Activated naive CD8-positive, alpha-beta T cell treated with anti-CD3 and anti-CD28 coated beads, Interleukin-2, amount 50 U/mL, for 24 hours (primary cell): ENCODE measurements around the gene CAMSAP3.
A peak's percentile ranks its signal among the peaks of the same experiment; 100 is the strongest.

Source experiments
- ATAC-seq: fragments of 150-1000 bp; cut with Tn5 transposase; one replicate; pipeline ENCODE4 v1.10.0; 2021
- DNase-seq: peaks from one replicate; pipeline ENCODE4 v3.0.0; 2021
- H3K27ac Mint-ChIP-seq: one replicate; pipeline ENCODE4 v1.8.0; 2021; ENCODE audit warnings: mild to moderate bottlenecking, mixed read lengths
- H3K27me3 Mint-ChIP-seq: one replicate; pipeline ENCODE4 v1.8.0; 2021; ENCODE audit warnings: mixed read lengths
- H3K36me3 Mint-ChIP-seq: one replicate; pipeline ENCODE4 v1.8.0; 2021; ENCODE audit warnings: low read depth, mixed read lengths
- H3K4me1 Mint-ChIP-seq: one replicate; pipeline ENCODE4 v1.8.0; 2021; ENCODE audit warnings: mixed read lengths
- H3K4me3 Mint-ChIP-seq: one replicate; pipeline ENCODE4 v1.8.0; 2021; ENCODE audit warnings: mild to moderate bottlenecking, moderate library complexity, mixed read lengths
- H3K9me3 Mint-ChIP-seq: one replicate; pipeline ENCODE4 v1.8.0; 2021; ENCODE audit warnings: mixed read lengths

The CAMSAP3 gene

DNA sequence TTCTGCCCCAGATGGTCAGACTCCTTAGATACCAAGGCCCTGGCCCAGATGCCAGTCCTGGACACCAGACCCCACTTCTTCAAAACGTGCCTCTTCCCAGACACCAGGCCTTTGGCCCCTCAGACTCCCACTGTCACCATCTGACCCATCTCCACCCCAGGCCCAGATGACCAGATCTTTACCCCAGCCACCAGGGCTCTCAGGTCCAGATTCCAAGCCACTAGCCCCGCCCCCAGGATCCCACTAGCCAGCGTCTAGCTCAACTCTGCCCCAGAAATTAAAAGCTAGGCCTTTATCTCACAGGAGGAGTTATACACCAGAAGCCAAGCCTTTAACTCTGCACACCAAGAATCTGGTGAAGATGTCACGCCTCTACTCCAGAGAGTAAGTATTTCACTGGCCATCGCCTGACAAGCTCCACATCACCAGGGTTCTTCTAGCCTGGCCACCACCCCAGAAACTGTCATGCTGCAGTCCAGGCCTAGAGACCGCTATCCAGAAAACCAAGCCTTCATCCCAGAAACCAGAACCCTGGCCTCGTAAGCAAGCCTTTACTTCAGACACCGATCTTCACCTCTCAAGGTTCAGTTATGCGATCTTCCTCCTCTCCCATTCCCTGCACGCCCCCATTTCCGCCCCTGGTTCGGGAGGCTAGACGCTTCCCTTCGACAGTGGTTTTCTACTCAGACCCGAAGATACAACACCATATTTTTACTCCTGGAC is 33.1 kb downstream of the CAMSAP3 start:
- Mint-ChIP-seq H3K27me3 (no peaks in the 10 kb centered on the region), H3K4me3 (peak overlapping the region; percentile 100), H3K27ac (peak overlapping the region; percentile 100), H3K4me1 (peaks cover 36% of the 10 kb centered on the region), H3K36me3 (peaks cover 13% of the 10 kb centered on the region), H3K9me3 (no peaks in the 10 kb centered on the region)
- DNase-seq: no peak
- no peak for ATAC-seq

DNA sequence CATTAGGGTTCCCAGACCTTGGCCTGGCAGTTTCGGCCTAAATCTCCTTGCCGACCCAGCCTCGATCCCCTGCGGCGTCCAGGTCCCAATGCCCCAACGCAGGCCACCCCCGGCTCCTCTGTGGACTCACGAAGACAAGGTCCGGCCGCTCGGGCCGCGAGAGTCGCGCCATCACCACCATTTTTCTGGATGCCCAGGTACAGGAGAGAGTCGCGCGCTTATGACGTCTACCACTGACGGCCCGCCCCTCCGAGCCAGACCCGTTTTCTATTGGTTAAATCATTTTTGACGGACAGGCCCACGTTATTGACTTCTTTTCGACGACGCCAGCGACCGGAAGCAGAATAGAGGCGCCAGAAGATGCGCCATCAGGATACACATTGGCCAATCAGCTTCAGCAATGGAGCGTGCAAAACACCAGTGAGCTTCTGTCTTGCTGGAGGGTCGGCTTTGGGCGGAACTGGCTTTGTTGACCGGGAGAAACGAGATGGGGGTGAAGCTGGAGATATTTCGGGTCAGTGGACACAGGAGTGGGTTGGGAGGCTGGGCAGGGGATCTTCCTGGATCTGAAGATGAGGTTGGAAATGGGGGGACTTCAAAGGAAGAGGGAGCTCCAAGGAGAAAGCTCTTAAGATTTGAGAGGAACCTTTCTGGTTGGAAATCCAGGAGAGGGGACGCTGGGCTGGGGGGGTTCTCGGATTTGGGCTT is 33.8 kb downstream of the CAMSAP3 start, which contains the start of the genes PET100 and XAB2:
TSS of gene PET100 (plus strand) at position 447 of the 708 bp plus-strand sequence. CDS start at position 488, 41 bp downstream.
TSS of gene XAB2 (minus strand) at position 199 of the 708 bp plus-strand sequence. CDS start at position 181, 18 bp downstream.
- H3K4me3 Mint-ChIP-seq: peak within 1 kb of the TSS; percentile 100
- peaks cover 13% of the 10 kb centered on the region for H3K36me3 Mint-ChIP-seq
- no peaks in the 10 kb centered on the region for H3K9me3 Mint-ChIP-seq
- DNase-seq (peak; percentile 91), ATAC-seq (peak; percentile 97)
- no peaks in the 10 kb centered on the region for H3K27me3 Mint-ChIP-seq
- H3K4me1 Mint-ChIP-seq: peaks cover 36% of the 10 kb centered on the region
- H3K27ac Mint-ChIP-seq: peak within 1 kb of the TSS; percentile 100

DNA sequence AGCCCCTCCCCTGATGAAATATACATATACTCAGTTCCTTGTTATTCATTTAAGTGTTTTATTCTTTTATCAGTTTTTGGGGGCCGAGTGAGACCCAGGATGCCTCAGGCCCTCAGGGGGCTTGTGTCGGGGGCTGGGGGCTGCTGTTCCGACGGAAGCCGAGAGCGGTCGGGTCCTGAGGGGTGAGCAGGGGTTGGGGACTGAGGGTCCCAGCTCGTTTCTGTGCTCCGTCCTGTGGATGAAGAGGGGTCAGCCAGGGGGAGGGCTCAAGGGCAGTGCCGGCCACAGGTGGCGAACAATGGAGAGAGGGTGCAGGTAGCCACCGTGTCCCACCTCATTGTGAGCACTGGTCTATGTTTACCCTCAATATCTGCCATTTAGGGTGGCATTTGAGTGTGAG is 35.9 kb downstream of the CAMSAP3 start:
- Mint-ChIP-seq H3K27me3 (no peaks in the 10 kb centered on the region), H3K4me1 (peaks cover 43% of the 10 kb centered on the region), H3K36me3 (peaks cover 10% of the 10 kb centered on the region), H3K9me3 (no peaks in the 10 kb centered on the region), H3K4me3 (no peak overlapping the region), H3K27ac (no peak overlapping the region)
- DNase-seq: no peak
- ATAC-seq: no peak

DNA sequence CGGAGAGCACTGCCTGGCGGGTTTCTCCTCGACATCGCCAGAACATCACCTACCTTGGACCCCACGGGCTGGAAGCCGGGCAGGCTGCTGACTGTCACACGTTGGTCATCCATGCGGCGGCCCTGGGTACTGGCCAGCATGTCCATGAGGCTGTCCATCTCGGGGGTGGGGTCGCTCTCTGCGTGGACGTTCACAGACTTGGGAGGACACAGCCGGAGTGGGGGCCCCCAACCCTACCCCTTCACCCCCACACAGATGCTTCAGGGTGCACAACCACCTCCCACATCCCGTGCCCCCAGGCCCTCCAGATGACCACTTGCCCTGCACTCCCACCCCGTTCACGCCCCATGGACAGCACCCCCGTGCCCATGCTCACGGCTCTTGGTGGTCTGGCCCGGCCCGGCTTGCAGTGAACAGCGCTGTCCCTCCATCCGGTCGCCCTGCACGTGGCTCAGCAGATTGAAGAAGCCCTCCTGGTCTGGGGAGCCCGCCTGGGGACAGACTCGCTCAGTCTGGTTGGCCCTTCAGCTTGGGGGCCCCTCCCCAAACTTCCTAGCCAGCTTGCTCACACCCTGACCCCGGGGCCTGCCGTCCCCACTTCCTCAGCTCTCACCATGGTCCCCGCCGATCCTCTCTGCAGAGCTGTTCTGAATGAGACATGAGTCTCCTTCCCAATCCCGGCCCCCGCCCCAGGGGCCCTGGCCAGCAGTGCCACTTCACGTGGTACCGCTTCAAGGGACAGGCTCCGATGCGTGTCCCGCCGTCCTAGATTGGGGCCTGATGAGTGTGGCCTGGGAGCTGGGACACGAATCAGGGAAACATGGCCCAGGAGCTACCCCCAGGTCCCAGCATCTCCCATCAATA is 36.9 kb downstream of the CAMSAP3 start:
- no peaks in the 10 kb centered on the region for H3K27me3 Mint-ChIP-seq
- no peak overlapping the region for H3K4me3 Mint-ChIP-seq
- no peak for DNase-seq
- H3K36me3 Mint-ChIP-seq: peaks cover 7% of the 10 kb centered on the region
- no peak overlapping the region for H3K27ac Mint-ChIP-seq
- H3K9me3 Mint-ChIP-seq: no peaks in the 10 kb centered on the region
- peaks cover 43% of the 10 kb centered on the region for H3K4me1 Mint-ChIP-seq
- no peak for ATAC-seq

DNA sequence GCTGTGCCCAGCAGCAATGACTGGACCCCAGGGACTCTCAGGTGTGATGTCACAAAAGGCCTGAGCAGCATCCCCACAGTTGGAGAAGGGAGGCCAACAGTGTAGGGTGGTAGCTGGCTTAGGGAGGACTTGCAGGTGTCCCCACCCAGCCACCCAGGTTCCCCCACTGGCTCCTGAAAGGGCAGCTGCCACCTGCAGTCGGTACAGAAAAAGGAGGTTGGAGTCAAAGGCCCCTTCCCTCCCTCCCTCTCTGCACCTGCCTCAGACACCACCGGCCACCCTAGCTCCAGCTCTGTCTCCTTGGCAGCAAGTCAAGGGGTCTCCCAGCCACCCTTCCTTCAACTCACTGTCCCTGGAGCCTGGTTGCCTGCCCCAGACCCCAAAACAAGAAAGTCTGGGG is 38.0 kb downstream of the CAMSAP3 start, which contains the start of gene PCP2:
TSS of gene PCP2 (minus strand) at position 22 of the 400 bp plus-strand sequence. CDS start 262 bp downstream, outside the sequence.
- DNase-seq (no peak), ATAC-seq (no peak)
- no peaks in the 10 kb centered on the region for H3K27me3 Mint-ChIP-seq
- H3K4me3 Mint-ChIP-seq: no peak within 1 kb of the TSS
- no peaks in the 10 kb centered on the region for H3K9me3 Mint-ChIP-seq
- peaks cover 7% of the 10 kb centered on the region for H3K36me3 Mint-ChIP-seq
- no peak within 1 kb of the TSS for H3K27ac Mint-ChIP-seq
- peaks cover 40% of the 10 kb centered on the region for H3K4me1 Mint-ChIP-seq

DNA sequence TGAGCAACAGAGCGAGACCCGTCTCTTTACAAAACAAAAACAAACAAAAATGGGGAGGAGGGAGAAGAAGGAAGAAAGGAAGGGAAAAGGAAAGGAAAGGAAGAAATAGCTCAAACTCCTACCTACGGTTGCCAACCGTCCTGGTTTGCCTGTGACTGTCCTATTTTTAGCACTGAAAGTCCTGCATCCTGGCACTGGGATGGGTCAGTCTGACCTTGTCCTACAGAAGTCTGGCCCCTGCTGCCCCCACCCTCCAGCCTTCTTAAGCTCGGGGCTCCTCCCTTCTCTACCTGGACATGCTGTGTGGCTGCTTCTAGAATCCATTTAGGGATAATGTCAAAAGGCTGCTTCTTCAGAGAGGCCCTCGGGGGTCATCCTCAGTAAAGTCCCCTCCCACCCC is 40.0 kb downstream of the CAMSAP3 start:
- DNase-seq (no peak), ATAC-seq (no peak)
- Mint-ChIP-seq H3K9me3 (no peaks in the 10 kb centered on the region), H3K36me3 (peaks cover 9% of the 10 kb centered on the region), H3K4me3 (peak overlapping the region; percentile 81), H3K4me1 (peaks cover 32% of the 10 kb centered on the region), H3K27me3 (no peaks in the 10 kb centered on the region), H3K27ac (no peak overlapping the region)

DNA sequence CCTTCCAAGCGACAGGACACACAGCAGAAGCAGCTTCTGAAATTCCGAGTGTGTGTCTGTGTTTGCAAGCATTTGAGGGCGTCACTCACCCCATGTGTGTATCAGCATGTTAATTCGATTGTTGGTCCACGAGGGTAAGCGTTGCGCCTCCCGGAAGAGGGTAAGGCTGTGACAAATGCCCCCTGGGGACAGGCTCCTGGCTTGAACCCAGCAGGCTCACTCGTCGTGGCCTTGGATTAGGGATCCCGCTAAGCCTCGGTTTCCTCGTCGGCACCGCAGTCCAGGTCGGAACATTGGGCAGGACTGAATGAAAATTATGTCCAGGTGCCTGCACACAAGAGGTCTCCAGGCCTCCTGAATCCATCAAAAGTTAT is 40.6 kb downstream of the CAMSAP3 start:
- ATAC-seq: no peak
- no peak for DNase-seq
- H3K27me3 Mint-ChIP-seq: no peaks in the 10 kb centered on the region
- H3K4me3 Mint-ChIP-seq: peak overlapping the region; percentile 81
- peak overlapping the region; percentile 86 for H3K27ac Mint-ChIP-seq
- H3K36me3 Mint-ChIP-seq: peaks cover 9% of the 10 kb centered on the region
- H3K4me1 Mint-ChIP-seq: peaks cover 28% of the 10 kb centered on the region
- no peaks in the 10 kb centered on the region for H3K9me3 Mint-ChIP-seq

DNA sequence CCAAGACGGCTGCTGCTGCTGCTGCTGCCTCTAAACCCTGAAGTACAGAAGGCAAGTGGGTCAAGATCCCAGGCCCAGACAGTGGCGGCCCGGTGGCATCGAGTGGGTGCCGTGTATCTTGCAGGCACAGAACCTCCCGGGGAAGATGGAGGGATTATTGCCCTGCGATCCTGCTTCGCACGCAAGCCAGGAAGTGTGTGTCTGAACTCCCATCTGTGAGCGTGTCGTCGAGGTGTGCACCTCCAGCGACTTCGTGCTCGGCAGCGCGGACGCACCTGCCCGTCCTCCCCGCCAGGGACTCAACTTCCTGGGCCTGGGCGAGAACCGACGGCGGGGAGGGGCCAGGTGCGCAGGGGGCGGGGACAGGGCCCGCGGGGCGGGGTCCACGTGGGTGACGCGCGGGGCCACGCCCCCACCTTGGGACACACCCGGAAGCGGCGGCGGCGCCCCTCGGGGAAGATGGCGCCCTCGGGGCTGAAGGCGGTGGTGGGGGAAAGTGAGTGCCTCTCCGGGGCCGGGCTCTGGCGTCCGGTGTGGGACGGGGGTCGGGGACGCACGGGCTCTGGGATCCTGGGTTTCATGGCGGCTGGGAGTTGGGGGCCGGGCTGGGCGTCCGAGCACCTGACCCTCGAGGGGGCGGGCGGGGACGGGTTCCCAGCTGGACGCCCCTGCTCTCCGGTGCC is 41.2 kb downstream of the CAMSAP3 start, which contains the start of gene STXBP2:
TSS of gene STXBP2 (plus strand) at position 420 of the 683 bp plus-strand sequence. CDS start at position 460, 40 bp downstream.
- Mint-ChIP-seq H3K4me3 (peak within 1 kb of the TSS; percentile 81), H3K36me3 (peaks cover 9% of the 10 kb centered on the region), H3K27ac (peak within 1 kb of the TSS; percentile 86), H3K9me3 (no peaks in the 10 kb centered on the region), H3K4me1 (peaks cover 28% of the 10 kb centered on the region), H3K27me3 (no peaks in the 10 kb centered on the region)
- peak; percentile 79 for ATAC-seq
- DNase-seq: peak; percentile 93

DNA sequence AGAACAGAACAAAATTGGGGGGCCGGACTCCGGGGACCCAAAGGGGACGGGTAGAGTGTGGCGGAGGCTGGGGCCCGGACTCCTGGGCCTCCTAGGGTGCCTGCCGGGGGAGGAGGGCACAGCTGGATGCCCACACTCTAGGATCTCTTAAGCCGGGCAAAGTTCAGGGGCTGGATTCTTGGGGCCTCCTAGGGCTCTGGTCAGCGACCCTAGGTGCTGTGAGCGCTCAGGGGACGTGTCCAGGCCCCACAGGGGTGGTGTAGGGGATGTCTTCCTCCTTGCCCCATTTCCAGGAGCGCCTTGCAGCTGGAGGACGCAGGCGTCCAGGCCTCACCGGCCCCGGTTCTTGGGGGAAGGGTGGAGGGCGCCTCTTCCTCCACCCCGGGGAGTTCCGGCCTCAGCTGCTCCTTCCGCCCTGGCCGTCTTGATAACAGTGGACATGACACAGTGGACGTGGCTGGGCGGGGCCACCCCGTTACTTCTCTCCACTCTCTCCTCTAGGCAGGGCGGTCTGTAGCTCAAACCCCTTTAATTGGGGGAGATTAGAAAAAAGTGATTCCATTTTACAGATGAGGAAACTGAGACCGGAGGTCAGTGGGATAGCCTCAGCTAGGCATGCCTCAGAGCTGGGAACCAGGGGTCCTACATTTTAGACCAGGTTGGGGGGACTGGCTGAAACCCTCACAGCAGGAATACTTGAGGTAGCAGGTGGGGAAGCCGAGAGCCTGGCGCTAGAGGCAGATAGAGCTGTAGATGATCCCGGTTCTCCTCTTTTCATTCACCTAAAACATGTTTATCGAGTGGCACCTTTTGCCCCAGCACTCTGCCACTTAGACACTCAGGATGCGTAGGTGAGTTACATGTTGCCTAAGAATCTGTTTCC is 42.0 kb downstream of the CAMSAP3 start:
- ATAC-seq (no peak), DNase-seq (no peak)
- no peaks in the 10 kb centered on the region for H3K27me3 Mint-ChIP-seq
- no peaks in the 10 kb centered on the region for H3K9me3 Mint-ChIP-seq
- peak overlapping the region; percentile 81 for H3K4me3 Mint-ChIP-seq
- H3K4me1 Mint-ChIP-seq: peaks cover 28% of the 10 kb centered on the region
- peaks cover 9% of the 10 kb centered on the region for H3K36me3 Mint-ChIP-seq
- H3K27ac Mint-ChIP-seq: peak overlapping the region; percentile 35

DNA sequence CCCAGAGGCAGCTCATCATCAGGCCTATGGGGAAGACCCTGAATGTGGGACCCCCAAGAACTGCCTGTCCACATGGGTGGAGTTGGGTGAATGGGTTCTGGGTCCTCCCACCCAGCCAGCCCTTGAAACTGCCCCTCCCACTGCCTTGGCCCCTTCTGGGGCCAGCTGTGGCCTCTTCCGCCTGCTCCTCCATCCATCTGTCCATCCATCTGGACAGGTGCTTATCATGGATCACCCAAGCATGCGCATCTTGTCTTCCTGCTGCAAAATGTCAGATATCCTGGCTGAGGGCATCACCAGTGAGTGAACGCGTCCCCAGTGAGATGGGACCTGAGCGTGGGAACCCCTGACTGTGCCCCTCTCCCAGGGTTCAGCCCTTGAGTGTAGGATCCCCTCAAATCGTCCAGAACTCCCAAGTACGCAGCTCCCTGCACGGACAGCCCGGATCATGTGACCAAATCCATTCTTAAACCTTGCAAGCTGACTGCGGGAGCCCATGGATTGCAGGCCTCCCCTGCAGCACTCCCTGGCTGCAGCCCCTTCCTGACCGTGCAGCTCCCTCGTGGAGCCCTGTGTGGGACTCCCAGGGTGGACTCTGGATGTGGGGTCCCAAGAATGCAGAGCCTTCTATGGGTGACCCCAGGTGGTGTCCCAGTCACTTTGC is 43.3 kb downstream of the CAMSAP3 start:
- H3K4me1 Mint-ChIP-seq: peaks cover 28% of the 10 kb centered on the region
- no peaks in the 10 kb centered on the region for H3K9me3 Mint-ChIP-seq
- peaks cover 8% of the 10 kb centered on the region for H3K36me3 Mint-ChIP-seq
- H3K27me3 Mint-ChIP-seq: no peaks in the 10 kb centered on the region
- no peak overlapping the region for H3K27ac Mint-ChIP-seq
- DNase-seq: no peak
- ATAC-seq: no peak
- H3K4me3 Mint-ChIP-seq: peak overlapping the region; percentile 26

DNA sequence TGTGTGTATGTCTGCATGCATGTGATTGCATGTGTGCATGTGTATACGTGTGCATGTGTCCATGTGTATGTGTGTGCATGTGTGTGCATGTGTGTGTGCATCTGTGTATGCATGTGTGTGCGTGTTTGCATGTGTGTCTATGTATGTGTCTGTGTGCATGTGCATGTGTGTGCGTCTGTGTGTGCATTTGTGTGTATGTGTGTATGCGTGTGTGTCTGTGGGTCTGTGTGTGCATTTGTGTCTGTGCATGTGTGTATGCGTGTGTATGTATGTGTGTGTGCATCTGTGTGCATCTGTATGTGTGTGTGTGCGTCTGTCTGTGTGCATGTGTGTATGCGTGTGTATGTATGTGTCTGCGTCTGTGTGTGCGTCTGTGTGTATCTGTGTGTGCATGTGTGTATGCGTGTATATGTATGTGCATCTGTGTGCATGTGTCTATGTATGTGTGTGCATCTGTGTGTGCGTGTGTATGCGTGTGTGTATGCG is 44.2 kb downstream of the CAMSAP3 start:
- H3K9me3 Mint-ChIP-seq: no peaks in the 10 kb centered on the region
- H3K36me3 Mint-ChIP-seq: peaks cover 8% of the 10 kb centered on the region
- H3K27ac Mint-ChIP-seq: no peak overlapping the region
- H3K27me3 Mint-ChIP-seq: no peaks in the 10 kb centered on the region
- no peak overlapping the region for H3K4me3 Mint-ChIP-seq
- no peak for DNase-seq
- H3K4me1 Mint-ChIP-seq: peaks cover 28% of the 10 kb centered on the region
- no peak for ATAC-seq

DNA sequence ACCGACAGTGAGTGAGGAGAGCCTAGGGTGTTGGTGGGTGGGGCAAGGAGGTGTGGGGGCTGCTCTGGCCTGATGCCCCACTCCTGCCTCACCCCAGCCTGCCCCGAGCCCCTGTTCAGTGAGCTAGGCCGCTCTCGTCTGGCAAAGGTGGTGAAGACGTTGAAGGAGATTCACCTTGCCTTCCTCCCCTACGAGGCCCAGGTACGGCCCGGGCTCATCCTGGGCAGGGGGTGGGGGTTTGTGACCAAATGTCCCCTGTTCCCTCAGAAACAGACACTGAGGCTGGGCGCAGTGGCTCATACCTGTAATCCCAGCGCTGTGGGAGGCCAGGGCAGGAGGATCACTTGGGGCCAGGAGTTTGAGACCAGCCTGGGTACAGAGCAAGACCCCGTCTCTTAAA is 45.1 kb downstream of the CAMSAP3 start:
- no peaks in the 10 kb centered on the region for H3K9me3 Mint-ChIP-seq
- no peak overlapping the region for H3K4me3 Mint-ChIP-seq
- peaks cover 28% of the 10 kb centered on the region for H3K4me1 Mint-ChIP-seq
- H3K27ac Mint-ChIP-seq: no peak overlapping the region
- H3K27me3 Mint-ChIP-seq: no peaks in the 10 kb centered on the region
- ATAC-seq (no peak), DNase-seq (no peak)
- peaks cover 8% of the 10 kb centered on the region for H3K36me3 Mint-ChIP-seq
